Subcutaneous abdominal adipose tissue (tissue), 5 donors: Measurements from ENCODE around the gene WDR81.
"Not testable (repeated sequence)": the region's sequence is repeated elsewhere in the genome, so short reads cannot be mapped to it uniquely, and the experiment has no call there.

Source experiments
- H3K27ac ChIP-seq: one replicate; pipeline ENCODE4 v1.7.0; 2013; ENCODE audit warnings: low read depth, mild to moderate bottlenecking, inconsistent platforms, low read length, moderate library complexity
- H3K27me3 ChIP-seq, 5 donors: one replicate each; pipeline ENCODE4 v1.7.0; 2013; ENCODE audit warnings: low read length in 5 of 5, inconsistent platforms in 1 of 5; ENCODE audit not compliant: control insufficient read depth in 5 of 5, insufficient read depth in 4 of 5
- H3K36me3 ChIP-seq, 5 donors: one replicate each; pipeline ENCODE4 v1.7.0; 2013; ENCODE audit warnings: low read length in 5 of 5; ENCODE audit not compliant: control insufficient read depth in 5 of 5, insufficient read depth in 5 of 5
- H3K4me1 ChIP-seq, 5 donors: one replicate each; pipeline ENCODE4 v1.7.0; 2013; ENCODE audit warnings: low read length in 5 of 5, mild to moderate bottlenecking in 3 of 5, moderate library complexity in 1 of 5; ENCODE audit not compliant: control insufficient read depth in 5 of 5, insufficient read depth in 5 of 5
- H3K4me3 ChIP-seq, 5 donors: one replicate each; pipeline ENCODE4 v1.7.0; 2013; ENCODE audit warnings: low read length in 5 of 5, low read depth in 1 of 5
- H3K9ac ChIP-seq, 5 donors: one replicate each; pipeline ENCODE4 v1.7.0; 2013; ENCODE audit warnings: low read length in 5 of 5, mild to moderate bottlenecking in 4 of 5, moderate library complexity in 3 of 5
- H3K9me3 ChIP-seq, 5 donors: one replicate each; pipeline ENCODE4 v1.7.0; 2013; ENCODE audit warnings: low read length in 5 of 5; ENCODE audit not compliant: control insufficient read depth in 5 of 5
- donor health status: healthy.
- donor health status: healthy.
- donor health status: healthy.
- donor health status: healthy.
- donor health status: healthy.

WDR81 gene

GRCh38 chr17:1762901-1763898 is 38.7 kb downstream of the WDR81 start:
- Histone ChIP-seq H3K9me3 (no peaks in the 10 kb centered on the region), H3K36me3 (peaks cover 0 to 8% (median 5%) of the 10 kb centered on the region in 5 donors), H3K4me1 (peaks cover 8 to 63% (median 52%) of the 10 kb centered on the region in 5 donors), H3K27ac (peak overlapping the region; percentile 98), H3K27me3 (no peaks in the 10 kb centered on the region), H3K4me3 (peak overlapping the region; percentile 67 to 88 (median 84)), H3K9ac (peak overlapping the region; percentile 71 to 93 (median 89))

GRCh38 chr17:1764284-1764683 is 39.8 kb downstream of the WDR81 start:
- H3K4me1 ChIP-seq, result peaks cover 8 to 63% (median 52%) of the 10 kb centered on the region in 5 donors
- H3K27me3 ChIP-seq, result no peaks in the 10 kb centered on the region
- H3K36me3 ChIP-seq, result peaks cover 0 to 9% (median 5%) of the 10 kb centered on the region in 5 donors
- H3K4me3 ChIP-seq, result peak overlapping the region; percentile 67 to 88 (median 84)
- peak overlapping the region; percentile 98 for H3K27ac ChIP-seq
- no peaks in the 10 kb centered on the region for H3K9me3 ChIP-seq
- H3K9ac ChIP-seq, result peak overlapping the region in 4 of 5 donors; percentile 13 to 89 (median 67)

GRCh38 chr17:1764705-1765104 is 40.2 kb downstream of the WDR81 start:
- peak overlapping the region; percentile 98 for H3K27ac ChIP-seq
- peaks cover 0 to 13% (median 9%) of the 10 kb centered on the region in 5 donors for H3K36me3 ChIP-seq
- peaks cover 8 to 63% (median 52%) of the 10 kb centered on the region in 5 donors for H3K4me1 ChIP-seq
- H3K4me3 ChIP-seq, result peak overlapping the region in 2 of 5 donors; percentile 67 to 84
- H3K9ac ChIP-seq, result peak overlapping the region in 3 of 5 donors; percentile 43 to 89 (median 56)
- not testable (repeated sequence) for H3K9me3 ChIP-seq, H3K27me3 ChIP-seq

- Histone ChIP-seq H3K4me1 (peaks cover 8 to 60% (median 52%) of the 10 kb centered on the region in 5 donors), H3K27ac (no peak overlapping the region), H3K36me3 (peaks cover 0 to 20% (median 15%) of the 10 kb centered on the region in 5 donors), H3K27me3 (no peaks in the 10 kb centered on the region), H3K9ac (no peak overlapping the region), H3K9me3 (no peaks in the 10 kb centered on the region), H3K4me3 (no peak overlapping the region)
These were observed 41.1 kb downstream of the WDR81 start for GRCh38 chr17:1765576-1765975.

GRCh38 chr17:1766382-1767135 is 42.1 kb downstream of the WDR81 start:
- Histone ChIP-seq H3K4me1 (peaks cover 8 to 56% (median 49%) of the 10 kb centered on the region in 5 donors), H3K9ac (peak overlapping the region in 2 of 5 donors; percentile 30 to 52), H3K27me3 (no peaks in the 10 kb centered on the region), H3K9me3 (no peaks in the 10 kb centered on the region), H3K36me3 (peaks cover 0 to 28% (median 23%) of the 10 kb centered on the region in 5 donors), H3K4me3 (no peak overlapping the region), H3K27ac (peak overlapping the region; percentile 24)

GRCh38 chr17:1767358-1767757 is 42.9 kb downstream of the WDR81 start:
- peak overlapping the region; percentile 24 for H3K27ac ChIP-seq
- H3K9me3 ChIP-seq, result no peaks in the 10 kb centered on the region
- H3K36me3 ChIP-seq, result peaks cover 0 to 35% (median 28%) of the 10 kb centered on the region in 5 donors
- H3K4me3 ChIP-seq, result no peak overlapping the region
- H3K27me3 ChIP-seq, result no peaks in the 10 kb centered on the region
- peak overlapping the region in 2 of 5 donors; percentile 21 for H3K9ac ChIP-seq
- peaks cover 8 to 52% (median 41%) of the 10 kb centered on the region in 5 donors for H3K4me1 ChIP-seq

- Histone ChIP-seq H3K27ac (peak overlapping the region; percentile 30), H3K9me3 (no peaks in the 10 kb centered on the region), H3K4me1 (peaks cover 2 to 48% (median 34%) of the 10 kb centered on the region in 5 donors), H3K36me3 (peaks cover 0 to 44% (median 37%) of the 10 kb centered on the region in 5 donors), H3K27me3 (no peaks in the 10 kb centered on the region), H3K9ac (no peak overlapping the region), H3K4me3 (no peak overlapping the region)
These were observed 45.4 kb downstream of the WDR81 start for GRCh38 chr17:1769822-1770477.

- Histone ChIP-seq H3K27ac (peak overlapping the region; percentile 93), H3K36me3 (peaks cover 3 to 62% (median 57%) of the 10 kb centered on the region in 5 donors), H3K4me1 (peaks cover 2 to 28% (median 21%) of the 10 kb centered on the region in 5 donors), H3K9ac (peak overlapping the region in 2 of 5 donors; percentile 7 to 37)
- H3K27me3 ChIP-seq, H3K9me3 ChIP-seq, H3K4me3 ChIP-seq: not testable (repeated sequence)
These were observed 48.6 kb downstream of the WDR81 start for GRCh38 chr17:1773000-1773695.

- no peak overlapping the region for H3K4me3 ChIP-seq
- H3K9ac ChIP-seq, result peak overlapping the region in 3 of 5 donors; percentile 7 to 37 (median 9)
- peaks cover 2 to 34% (median 24%) of the 10 kb centered on the region in 5 donors for H3K4me1 ChIP-seq
- no peaks in the 10 kb centered on the region for H3K9me3 ChIP-seq
- peaks cover 3 to 68% (median 62%) of the 10 kb centered on the region in 5 donors for H3K36me3 ChIP-seq
- peak overlapping the region; percentile 93 for H3K27ac ChIP-seq
- H3K27me3 ChIP-seq, result no peaks in the 10 kb centered on the region
These were observed 49.2 kb downstream of the WDR81 start for GRCh38 chr17:1773696-1774181.
